K562 (cell line): ENCODE measurements around the gene SLC39A7. TPM values are rescaled to one million over a fixed set of nuclear protein-coding genes. Genes with fewer than 3 reads are reported as not detected.

ENCODE experiments used
- BHLHE40 ChIP-seq: IDR thresholded peaks from 2 replicates; pipeline ENCODE4 v1.6.1; 2011; ENCODE audit warnings: low read length, improper control_type of control experiment
- COPS2 ChIP-seq: fragments of 450-650 bp; conservative IDR thresholded peaks from 2 replicates; pipeline ENCODE4 v1.6.1; 2016; ENCODE audit warnings: mild to moderate bottlenecking, moderate library complexity
- CSDE1 ChIP-seq, 2 experiments: fragments of 450-650 bp; IDR thresholded peaks; 2 replicates each; pipeline ENCODE4 v1.6.1; 2016; ENCODE audit warnings: mild to moderate bottlenecking in 1 of 2
- DNMT1 ChIP-seq: fragments of 450-650 bp; IDR thresholded peaks from 2 replicates; pipeline ENCODE4 v1.6.1; 2016; ENCODE audit warnings: antibody characterized with exemption, mild to moderate bottlenecking
- ESRRB ChIP-seq: fragments of 250-450 bp; sonication (Bioruptor Pico); IDR thresholded peaks from 2 replicates; pipeline ENCODE4 v1.5.0; 2020; ENCODE audit warnings: mild to moderate bottlenecking, moderate library complexity, borderline replicate concordance
- HNRNPL ChIP-seq: fragments of 200-400 bp; formaldehyde crosslinking; IDR thresholded peaks from 2 replicates; pipeline ENCODE4 v1.6.1; 2017; ENCODE audit warnings: low read depth, mild to moderate bottlenecking, low read length
- LCOR ChIP-seq: sonication (generic); formaldehyde crosslinking; IDR thresholded peaks from 2 replicates; pipeline ENCODE4 v1.8.0; 2022; ENCODE audit warnings: mild to moderate bottlenecking, missing genetic modification reagents
- NCOA2 ChIP-seq, 2 experiments: fragments of 450-650 bp; IDR thresholded peaks; 2 replicates each; pipeline ENCODE4 v1.6.1; 2018; ENCODE audit warnings: mild to moderate bottlenecking in 2 of 2, moderate library complexity in 1 of 2; ENCODE audit not compliant: partially characterized antibody in 2 of 2
- POLR2B ChIP-seq: fragments of 450-650 bp; IDR thresholded peaks from 2 replicates; pipeline ENCODE4 v1.6.1; 2018; ENCODE audit warnings: low read depth; ENCODE audit not compliant: partially characterized antibody
- PYGO2 ChIP-seq: fragments of 450-650 bp; IDR thresholded peaks from 2 replicates; pipeline ENCODE4 v1.6.1; 2016; ENCODE audit warnings: mild to moderate bottlenecking, missing genetic modification characterization, moderate library complexity, missing compliant biosample characterization
- THRAP3 ChIP-seq: fragments of 450-650 bp; IDR thresholded peaks from 2 replicates; pipeline ENCODE4 v1.6.1; 2016; ENCODE audit warnings: mild to moderate bottlenecking, inconsistent platforms, borderline replicate concordance
- TOE1 ChIP-seq, 2 experiments: fragments of 450-650 bp in 1 of 2; sonication (generic) in 1 of 2; formaldehyde crosslinking in 1 of 2; IDR thresholded peaks; 2 replicates each; pipeline versions ENCODE4 v1.7.1 to v1.8.0; 2016 to 2022; ENCODE audit warnings: borderline replicate concordance in 2 of 2, mild to moderate bottlenecking in 2 of 2, antibody characterized with exemption in 1 of 2, inconsistent platforms in 1 of 2, low read depth in 1 of 2, missing genetic modification reagents in 1 of 2, moderate library complexity in 1 of 2
- XRCC3 ChIP-seq: fragments of 450-650 bp; IDR thresholded peaks from 2 replicates; pipeline ENCODE4 v1.6.1; 2017; ENCODE audit warnings: mild to moderate bottlenecking, moderate library complexity
- ZNF347 ChIP-seq: fragments of 450-650 bp; formaldehyde crosslinking; IDR thresholded peaks from 2 replicates; pipeline ENCODE4 v1.4.0; 2020; ENCODE audit warnings: low read depth, mild to moderate bottlenecking, moderate library complexity
- polyA plus RNA-seq, 8 experiments: library from polyadenylated mRNA; depleted of rRNA in 4 of 8; stranded (reverse) in 5 of 8; unstranded in 3 of 8; fragments of >200 nt; fragmentation: Nextera tagmentation in 2 of 8; fragmentation: Illumina TruSeq in 1 of 8; extraction: Ambion mirVana in 2 of 8; extraction: Trizol in 1 of 8; gene quantifications; 2 replicates each; pipeline versions ENCODE4 v1.2.1 to v1.2.3, GENCODE V29; 2011 to 2014; ENCODE audit warnings: inconsistent platforms in 1 of 8, missing spikeins in 1 of 8
- total RNA-seq, 7 experiments: library from RNA; depleted of rRNA in 6 of 7; stranded (reverse); fragments of >200 nt in 6 of 7; fragmentation: Illumina TruSeq in 2 of 7; extraction: Trizol in 2 of 7; gene quantifications; 2 replicates each; pipeline versions ENCODE4 v1.2.1 to v1.2.3, GENCODE V29; 2011 to 2021; ENCODE audit warnings: low replicate concordance in 1 of 7
- TF ChIP-seq, protein P1 (sequence below): sonication (generic); formaldehyde crosslinking; IDR thresholded peaks from 2 replicates; pipeline ENCODE4 v1.9.0; 2022; ENCODE audit warnings: mild to moderate bottlenecking, missing genetic modification reagents
- TF ChIP-seq, protein P2 (sequence below): fragments of 450-650 bp; IDR thresholded peaks from 2 replicates; pipeline ENCODE4 v1.6.1; 2016; ENCODE audit warnings: mild to moderate bottlenecking
- TF ChIP-seq, protein P3 (sequence below): fragments of 450-650 bp; formaldehyde crosslinking; IDR thresholded peaks from 2 replicates; pipeline ENCODE4 v1.4.0; 2020; ENCODE audit warnings: mild to moderate bottlenecking, moderate library complexity
- TF ChIP-seq, protein P4 (sequence below): fragments of 450-650 bp; IDR thresholded peaks from 2 replicates; pipeline ENCODE4 v1.6.1; 2017; ENCODE audit warnings: antibody characterized with exemption
- TF ChIP-seq, protein P5 (sequence below): IDR thresholded peaks from 3 replicates; pipeline ENCODE4 v1.6.1; 2011; ENCODE audit warnings: borderline replicate concordance, mild to moderate bottlenecking; ENCODE audit not compliant: insufficient read length, insufficient read depth
- TF ChIP-seq, protein P6 (sequence below): fragments of 250-450 bp; sonication (Bioruptor Pico); IDR thresholded peaks from 2 replicates; pipeline ENCODE4 v1.5.0; 2020; ENCODE audit warnings: mild to moderate bottlenecking

SLC39A7 gene
- total and polyA plus RNA-seq, 9 of the 15 experiments (the other 6 are each of a cell fraction or from before 2014, with no cell fraction given) = 21.7 to 169 (median 121) TPM

DNA sequence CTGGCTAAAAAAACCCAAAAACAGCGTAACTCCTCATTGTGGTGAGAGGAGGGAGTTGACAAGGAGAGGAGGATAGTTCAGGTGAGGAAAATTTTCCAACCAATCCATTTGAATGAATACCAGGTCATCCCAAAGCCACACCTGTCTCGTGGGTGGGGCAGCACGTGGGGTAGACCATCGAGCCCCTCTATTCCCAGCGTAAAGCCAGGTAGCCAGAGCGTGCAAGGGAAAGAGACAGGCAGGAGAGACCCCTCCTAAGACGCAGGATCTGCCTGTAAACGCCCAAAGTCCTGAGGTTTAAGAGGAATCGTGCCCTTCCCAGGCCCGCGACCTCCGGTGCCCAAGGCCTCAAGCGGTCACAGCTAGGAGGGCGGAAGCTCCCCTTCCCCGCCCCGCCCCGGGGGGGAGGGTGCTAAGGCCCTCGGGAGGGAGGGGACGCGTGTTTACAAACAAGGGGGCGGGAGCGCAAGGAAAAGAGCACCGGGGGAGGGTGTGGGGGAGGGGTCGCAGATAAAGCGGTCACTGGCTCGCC lies 914 bp upstream of the SLC39A7 start (continued):
- no peak for TF ChIP-seq ESRRB
- no peak for TF ChIP-seq PYGO2
- TF ChIP-seq THRAP3 = no peak
- TF ChIP-seq, protein P1, sequence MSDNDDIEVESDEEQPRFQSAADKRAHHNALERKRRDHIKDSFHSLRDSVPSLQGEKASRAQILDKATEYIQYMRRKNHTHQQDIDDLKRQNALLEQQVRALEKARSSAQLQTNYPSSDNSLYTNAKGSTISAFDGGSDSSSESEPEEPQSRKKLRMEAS (CRISPR knock-in tag) = peak; percentile 64; the same call in 1 of the 2 replicates
- no peak for TF ChIP-seq NCOA2 (IDR thresholded peaks at IDR 0.05; ENCODE audit: partially characterized antibody in 2 of 2)
- peak; percentile 61 for TF ChIP-seq LCOR (CRISPR knock-in tag)
- no peak for TF ChIP-seq DNMT1
- no peak for TF ChIP-seq ZNF347 (CRISPR knock-in tag)
- TF ChIP-seq BHLHE40 = 0 out of 2 replicates have a peak, but pooled peaks have one; percentile 64
- TF ChIP-seq, protein P2, sequence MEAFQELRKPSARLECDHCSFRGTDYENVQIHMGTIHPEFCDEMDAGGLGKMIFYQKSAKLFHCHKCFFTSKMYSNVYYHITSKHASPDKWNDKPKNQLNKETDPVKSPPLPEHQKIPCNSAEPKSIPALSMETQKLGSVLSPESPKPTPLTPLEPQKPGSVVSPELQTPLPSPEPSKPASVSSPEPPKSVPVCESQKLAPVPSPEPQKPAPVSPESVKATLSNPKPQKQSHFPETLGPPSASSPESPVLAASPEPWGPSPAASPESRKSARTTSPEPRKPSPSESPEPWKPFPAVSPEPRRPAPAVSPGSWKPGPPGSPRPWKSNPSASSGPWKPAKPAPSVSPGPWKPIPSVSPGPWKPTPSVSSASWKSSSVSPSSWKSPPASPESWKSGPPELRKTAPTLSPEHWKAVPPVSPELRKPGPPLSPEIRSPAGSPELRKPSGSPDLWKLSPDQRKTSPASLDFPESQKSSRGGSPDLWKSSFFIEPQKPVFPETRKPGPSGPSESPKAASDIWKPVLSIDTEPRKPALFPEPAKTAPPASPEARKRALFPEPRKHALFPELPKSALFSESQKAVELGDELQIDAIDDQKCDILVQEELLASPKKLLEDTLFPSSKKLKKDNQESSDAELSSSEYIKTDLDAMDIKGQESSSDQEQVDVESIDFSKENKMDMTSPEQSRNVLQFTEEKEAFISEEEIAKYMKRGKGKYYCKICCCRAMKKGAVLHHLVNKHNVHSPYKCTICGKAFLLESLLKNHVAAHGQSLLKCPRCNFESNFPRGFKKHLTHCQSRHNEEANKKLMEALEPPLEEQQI = no peak
- no peak for TF ChIP-seq XRCC3
- no peak for TF ChIP-seq TOE1 (IDR thresholded peaks at IDR 0.05; ENCODE audit: borderline replicate concordance)
- TF ChIP-seq TOE1 (CRISPR knock-in tag; IDR thresholded peaks at IDR 0.05; ENCODE audit: borderline replicate concordance, low read depth) = no peak
- TF ChIP-seq, protein P3, sequence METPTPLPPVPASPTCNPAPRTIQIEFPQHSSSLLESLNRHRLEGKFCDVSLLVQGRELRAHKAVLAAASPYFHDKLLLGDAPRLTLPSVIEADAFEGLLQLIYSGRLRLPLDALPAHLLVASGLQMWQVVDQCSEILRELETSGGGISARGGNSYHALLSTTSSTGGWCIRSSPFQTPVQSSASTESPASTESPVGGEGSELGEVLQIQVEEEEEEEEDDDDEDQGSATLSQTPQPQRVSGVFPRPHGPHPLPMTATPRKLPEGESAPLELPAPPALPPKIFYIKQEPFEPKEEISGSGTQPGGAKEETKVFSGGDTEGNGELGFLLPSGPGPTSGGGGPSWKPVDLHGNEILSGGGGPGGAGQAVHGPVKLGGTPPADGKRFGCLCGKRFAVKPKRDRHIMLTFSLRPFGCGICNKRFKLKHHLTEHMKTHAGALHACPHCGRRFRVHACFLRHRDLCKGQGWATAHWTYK (CRISPR knock-in tag) = no peak
- peak; percentile 8 for TF ChIP-seq POLR2B
- TF ChIP-seq, protein P4, sequence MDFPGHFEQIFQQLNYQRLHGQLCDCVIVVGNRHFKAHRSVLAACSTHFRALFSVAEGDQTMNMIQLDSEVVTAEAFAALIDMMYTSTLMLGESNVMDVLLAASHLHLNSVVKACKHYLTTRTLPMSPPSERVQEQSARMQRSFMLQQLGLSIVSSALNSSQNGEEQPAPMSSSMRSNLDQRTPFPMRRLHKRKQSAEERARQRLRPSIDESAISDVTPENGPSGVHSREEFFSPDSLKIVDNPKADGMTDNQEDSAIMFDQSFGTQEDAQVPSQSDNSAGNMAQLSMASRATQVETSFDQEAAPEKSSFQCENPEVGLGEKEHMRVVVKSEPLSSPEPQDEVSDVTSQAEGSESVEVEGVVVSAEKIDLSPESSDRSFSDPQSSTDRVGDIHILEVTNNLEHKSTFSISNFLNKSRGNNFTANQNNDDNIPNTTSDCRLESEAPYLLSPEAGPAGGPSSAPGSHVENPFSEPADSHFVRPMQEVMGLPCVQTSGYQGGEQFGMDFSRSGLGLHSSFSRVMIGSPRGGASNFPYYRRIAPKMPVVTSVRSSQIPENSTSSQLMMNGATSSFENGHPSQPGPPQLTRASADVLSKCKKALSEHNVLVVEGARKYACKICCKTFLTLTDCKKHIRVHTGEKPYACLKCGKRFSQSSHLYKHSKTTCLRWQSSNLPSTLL = no peak
- TF ChIP-seq CSDE1 (IDR thresholded peaks at IDR 0.05) = no peak
- TF ChIP-seq COPS2 = no peak
- TF ChIP-seq, protein P5, sequence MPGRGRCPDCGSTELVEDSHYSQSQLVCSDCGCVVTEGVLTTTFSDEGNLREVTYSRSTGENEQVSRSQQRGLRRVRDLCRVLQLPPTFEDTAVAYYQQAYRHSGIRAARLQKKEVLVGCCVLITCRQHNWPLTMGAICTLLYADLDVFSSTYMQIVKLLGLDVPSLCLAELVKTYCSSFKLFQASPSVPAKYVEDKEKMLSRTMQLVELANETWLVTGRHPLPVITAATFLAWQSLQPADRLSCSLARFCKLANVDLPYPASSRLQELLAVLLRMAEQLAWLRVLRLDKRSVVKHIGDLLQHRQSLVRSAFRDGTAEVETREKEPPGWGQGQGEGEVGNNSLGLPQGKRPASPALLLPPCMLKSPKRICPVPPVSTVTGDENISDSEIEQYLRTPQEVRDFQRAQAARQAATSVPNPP = no peak
- TF ChIP-seq HNRNPL = no peak
- TF ChIP-seq, protein P6, sequence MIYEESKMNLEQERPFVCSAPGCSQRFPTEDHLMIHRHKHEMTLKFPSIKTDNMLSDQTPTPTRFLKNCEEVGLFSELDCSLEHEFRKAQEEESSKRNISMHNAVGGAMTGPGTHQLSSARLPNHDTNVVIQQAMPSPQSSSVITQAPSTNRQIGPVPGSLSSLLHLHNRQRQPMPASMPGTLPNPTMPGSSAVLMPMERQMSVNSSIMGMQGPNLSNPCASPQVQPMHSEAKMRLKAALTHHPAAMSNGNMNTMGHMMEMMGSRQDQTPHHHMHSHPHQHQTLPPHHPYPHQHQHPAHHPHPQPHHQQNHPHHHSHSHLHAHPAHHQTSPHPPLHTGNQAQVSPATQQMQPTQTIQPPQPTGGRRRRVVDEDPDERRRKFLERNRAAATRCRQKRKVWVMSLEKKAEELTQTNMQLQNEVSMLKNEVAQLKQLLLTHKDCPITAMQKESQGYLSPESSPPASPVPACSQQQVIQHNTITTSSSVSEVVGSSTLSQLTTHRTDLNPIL (CRISPR knock-in tag) = no peak
